GM18951 (cell line): Measurements from ENCODE around the gene GABRB3.

ENCODE experiments used
- POLR2A ChIP-seq: IDR thresholded peaks from 4 replicates; pipeline ENCODE4 v1.6.1; 2011; ENCODE audit warnings: mild to moderate bottlenecking; ENCODE audit not compliant: insufficient read length, insufficient read depth; ENCODE audit errors: extremely low read depth
- in situ Hi-C: fragments of 300-500 bp; cut with MboI; formaldehyde crosslinking; loops from one replicate; pipeline ENCODE4 v1.12.0; 2022; ENCODE audit warnings: low sequenced_read_pairs, mixed read lengths, inconsistent platforms; ENCODE audit not compliant: unreplicated experiment

The GABRB3 gene

GRCh38 chr15:26766262-26766661 is 6.6 kb downstream of the GABRB3 start:
- in situ Hi-C loops: no loop called here
- TF ChIP-seq POLR2A: no peak

DNA sequence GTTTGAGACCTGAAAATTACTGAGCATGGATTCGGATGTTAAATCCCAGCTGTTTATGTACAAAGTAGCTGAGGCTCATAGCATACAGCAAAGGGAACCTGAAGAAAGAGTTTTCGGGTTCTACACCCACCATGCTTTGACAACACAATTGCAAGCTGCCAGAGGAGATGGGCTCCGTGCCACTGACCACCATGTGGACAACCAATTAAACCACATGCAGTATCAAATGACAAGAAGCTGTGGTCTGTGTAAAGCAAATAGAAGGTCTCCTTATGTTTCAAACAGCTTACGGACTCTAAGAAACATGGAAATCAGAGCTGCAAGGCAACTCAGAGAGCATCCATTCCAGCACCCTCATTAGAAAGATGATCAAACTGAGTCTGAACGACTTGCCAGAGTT is 12.9 kb downstream of the GABRB3 start:
- no peak for TF ChIP-seq POLR2A
- in situ Hi-C loops: no loop called here

DNA sequence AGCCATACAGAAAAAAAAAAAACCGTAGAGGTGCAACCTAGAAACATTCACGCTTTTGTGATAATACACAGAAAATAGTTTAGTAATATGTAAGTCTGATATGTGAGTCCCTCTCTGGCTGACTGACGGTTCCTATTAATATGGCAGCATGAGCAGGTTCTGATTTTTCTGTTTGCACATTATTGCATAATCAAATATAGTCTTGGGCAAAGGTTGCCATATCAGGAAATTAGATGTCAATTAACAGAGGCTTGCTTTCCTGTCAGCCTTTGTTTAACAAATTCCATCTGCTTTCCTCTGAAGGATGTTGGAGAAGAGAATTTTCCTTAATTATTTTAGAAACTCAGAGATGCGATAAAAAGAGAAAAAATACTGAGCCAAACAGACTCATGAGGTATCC is 14.8 kb downstream of the GABRB3 start:
- in situ Hi-C loops: no loop called here
- no peak for TF ChIP-seq POLR2A

DNA sequence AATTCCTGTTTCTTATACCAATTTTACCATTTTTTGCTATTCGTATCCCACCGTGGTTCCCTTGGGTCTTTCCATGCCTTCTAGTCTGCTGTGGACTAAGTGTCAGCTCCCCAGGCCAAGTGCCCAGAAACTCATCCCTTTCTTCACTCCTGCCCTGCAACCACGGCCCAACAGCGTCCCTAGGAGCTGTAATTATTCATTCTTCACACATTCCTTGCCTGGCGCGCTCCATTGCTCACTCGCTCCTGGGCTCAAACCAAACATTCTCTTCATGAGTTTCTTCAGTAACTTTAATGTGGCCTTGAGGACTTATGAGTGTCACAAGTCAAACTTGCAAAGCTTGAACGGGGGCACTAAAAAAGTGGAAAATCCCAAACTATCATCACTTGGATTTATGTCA is 15.7 kb downstream of the GABRB3 start:
- TF ChIP-seq POLR2A: no peak

DNA sequence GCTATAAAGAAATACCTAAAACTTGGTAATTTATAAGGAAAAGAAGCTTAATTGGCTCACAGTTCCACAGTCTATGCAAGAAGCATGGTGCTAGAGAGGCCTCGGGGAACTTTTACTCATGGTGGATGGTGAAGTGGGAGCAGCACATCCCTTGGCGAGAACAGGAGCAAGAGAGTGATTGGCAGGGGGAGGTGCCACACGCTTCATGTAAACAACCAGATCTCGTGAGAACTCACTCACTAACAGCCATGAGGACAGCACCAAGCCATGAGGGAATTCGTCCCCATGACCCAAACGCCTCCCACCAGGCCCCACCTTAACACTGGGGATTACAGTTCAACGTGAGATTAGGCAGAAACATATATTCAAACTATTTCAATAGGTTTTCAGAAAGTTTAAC is 28.0 kb downstream of the GABRB3 start:
- no peak for TF ChIP-seq POLR2A
- in situ Hi-C loops: no loop called here

More for the DNA sequence above, 15.7 kb downstream of the GABRB3 start:
- in situ Hi-C loops: no loop called here

DNA sequence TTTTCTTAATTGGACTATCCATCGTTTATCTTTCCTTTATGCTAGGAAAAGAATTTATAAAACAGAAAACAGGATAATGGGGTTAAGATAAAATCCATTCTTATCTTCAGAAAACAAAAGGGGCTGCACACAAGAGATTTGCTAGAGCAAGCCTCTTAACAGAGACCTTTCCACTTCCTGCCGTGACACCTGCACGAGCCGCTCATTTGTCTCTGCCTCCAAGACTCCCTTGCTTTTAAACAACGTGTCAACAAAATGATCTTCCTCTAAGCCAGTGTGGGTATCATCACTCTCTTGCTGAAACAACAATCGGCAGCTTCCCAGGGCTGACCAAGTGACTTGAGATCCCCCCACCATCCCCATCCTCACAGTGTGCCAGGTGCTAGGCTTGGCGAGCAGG is 33.1 kb downstream of the GABRB3 start:
- TF ChIP-seq POLR2A: no peak
- in situ Hi-C loops: no loop called here

- no peak for TF ChIP-seq POLR2A
- in situ Hi-C loops: no loop called here
These were observed 33.9 kb downstream of the GABRB3 start for GRCh38 chr15:26738996-26739395.

DNA sequence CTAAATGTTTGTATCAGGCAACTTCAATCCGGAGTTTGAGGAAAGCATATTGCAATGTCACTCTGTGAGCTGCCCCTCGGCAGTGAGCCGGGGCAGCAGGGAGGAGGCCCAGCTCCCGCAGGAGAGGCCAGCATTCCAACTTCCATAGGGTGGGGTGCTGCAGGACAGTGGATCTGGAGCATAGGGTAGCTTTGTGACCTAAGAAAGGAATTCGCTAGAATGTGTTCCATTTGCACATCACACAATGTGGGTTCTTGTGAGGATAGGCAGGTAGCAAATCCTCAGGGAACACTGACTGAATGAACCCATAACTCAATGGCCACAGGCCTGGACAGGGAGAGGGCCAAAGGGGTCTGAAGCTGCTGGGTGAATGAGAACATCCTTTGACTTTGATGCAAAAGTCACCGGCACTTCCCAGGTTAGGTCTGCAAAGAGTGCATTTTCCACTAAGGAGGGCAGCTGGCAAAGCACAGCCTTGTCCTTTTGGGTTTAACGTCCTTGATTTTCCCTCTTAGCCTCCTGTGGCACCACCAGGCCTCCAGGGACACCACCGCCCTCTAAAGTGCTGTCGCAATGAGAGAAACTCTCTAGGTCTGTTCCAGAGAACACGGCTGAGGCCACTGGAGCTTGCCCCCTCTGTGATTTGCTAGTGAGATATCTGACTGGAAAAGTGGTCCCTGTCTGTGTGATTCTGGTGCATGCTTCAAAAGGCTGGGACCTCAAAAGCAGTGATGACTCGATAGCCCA is 36.2 kb downstream of the GABRB3 start:
- in situ Hi-C loops: no loop called here
- TF ChIP-seq POLR2A: no peak

DNA sequence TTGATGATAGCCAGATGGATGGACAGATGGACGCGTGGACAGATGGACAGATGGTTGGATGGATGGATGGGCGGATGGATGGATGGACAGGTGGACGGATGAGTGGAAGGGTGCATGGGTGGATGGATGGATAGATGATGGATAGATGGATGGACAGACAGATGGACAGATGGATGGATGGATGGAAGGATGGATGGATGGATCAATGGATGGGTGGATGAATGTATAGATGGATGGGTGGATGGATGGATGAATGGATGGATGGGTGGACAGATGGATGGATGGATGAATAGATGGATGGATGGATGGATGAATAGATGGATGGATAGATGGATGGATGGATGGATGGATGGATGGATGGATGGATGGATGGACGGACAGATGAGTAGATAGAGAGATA is 40.9 kb downstream of the GABRB3 start:
- no peak for TF ChIP-seq POLR2A
- in situ Hi-C loops: no loop called here

- TF ChIP-seq POLR2A: no peak
- in situ Hi-C loops: no loop called here
These were observed 43.3 kb downstream of the GABRB3 start for GRCh38 chr15:26729581-26729980.

DNA sequence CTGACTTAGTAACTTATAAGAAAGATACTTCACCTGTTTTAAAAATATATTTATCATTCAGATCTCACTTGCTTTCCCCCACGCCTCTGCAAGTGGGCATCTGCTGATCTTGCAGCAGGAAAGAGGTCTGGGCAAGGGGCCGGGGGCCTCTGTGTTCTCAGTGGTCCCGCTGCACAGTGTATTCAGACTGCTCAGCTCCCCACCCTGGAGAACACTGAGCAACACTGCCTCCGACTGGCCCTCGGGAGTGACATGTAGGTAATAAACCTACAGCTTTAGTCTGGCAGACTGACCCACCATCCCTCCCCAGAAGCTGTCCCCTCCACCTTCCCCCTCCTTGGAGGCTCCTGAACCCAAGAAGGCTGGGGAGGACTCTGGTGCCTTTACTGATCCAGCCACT is 43.8 kb downstream of the GABRB3 start:
- in situ Hi-C loops: no loop called here
- no peak for TF ChIP-seq POLR2A

DNA sequence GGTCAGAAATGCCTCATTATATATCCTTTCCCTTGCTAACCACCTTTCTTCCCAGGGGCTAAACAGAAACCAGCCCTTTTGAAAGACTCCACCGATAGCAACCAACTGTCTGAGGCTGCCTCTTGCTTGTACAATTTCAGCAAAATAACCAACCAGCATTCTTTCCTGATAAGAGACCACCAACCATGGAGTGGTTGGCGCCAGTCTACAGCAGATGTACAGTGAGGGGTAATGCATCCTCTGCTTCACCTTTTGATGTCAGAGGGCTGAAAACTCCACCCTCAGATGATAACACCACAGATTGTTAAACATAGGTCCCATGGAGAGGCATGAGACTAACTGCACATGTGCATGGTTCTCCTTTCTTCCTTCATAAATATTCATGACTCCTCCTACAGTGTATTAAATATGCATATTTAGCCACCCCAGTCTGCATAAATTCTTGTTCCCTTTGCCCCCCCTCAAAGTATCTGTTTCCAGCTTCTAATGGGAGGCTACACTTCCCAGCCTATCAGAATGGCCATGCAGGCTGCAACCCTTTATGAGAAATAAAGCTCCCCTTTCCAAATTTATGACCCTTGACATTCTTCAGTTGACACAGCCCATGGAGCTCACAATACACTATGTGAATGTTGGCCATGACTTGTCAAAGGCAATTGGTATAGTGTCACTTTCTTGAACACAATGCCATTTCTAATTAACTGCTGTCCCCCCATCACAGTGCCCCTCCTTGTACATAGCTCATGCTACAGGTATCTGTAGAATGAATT is 48.3 kb downstream of the GABRB3 start:
- in situ Hi-C loops: no loop called here
- TF ChIP-seq POLR2A: no peak

- TF ChIP-seq POLR2A: no peak
- in situ Hi-C loops: no loop called here
These were observed 50.2 kb downstream of the GABRB3 start for GRCh38 chr15:26722621-26723160.
